HCT116 (cell line): ENCODE measurements around the gene ABHD11. TPM values are rescaled to one million over a fixed set of nuclear protein-coding genes. Genes with fewer than 3 reads are reported as not detected.

Experiments
- ATAC-seq: fragments of 200-7000 bp; cut with Tn5 transposase; 2 replicates; pipeline ENCODE4 v1.9.1; 2020; ENCODE audit warnings: mild to moderate bottlenecking, moderate library complexity
- BruUV-seq: library from RNA; stranded (reverse); fragments of 400-500 nt; replicated peaks from 2 replicates; lab custom pipeline; 2021; lab: Mats Ljungman, UMichigan
- CTCF ChIA-PET: fragments of 300-600 bp; sonication (Branson Sonifier 250); formaldehyde crosslinking; loops from one replicate; lab custom pipeline; 2021; ENCODE audit warnings: antibody characterized with exemption; lab: Charles Lee
- POLR2A ChIA-PET: fragments of 300-600, 350-600 bp; sonication (Branson Sonifier 250); formaldehyde crosslinking; loops from one replicate; lab custom pipeline; 2021; ENCODE audit warnings: antibody characterized with exemption; lab: Charles Lee
- RAD21 ChIA-PET, 2 experiments: fragments of 300-600 bp; sonication (Branson Sonifier 250); formaldehyde crosslinking; loops; one replicate each; lab custom pipeline; 2023; ENCODE audit warnings: low total read pairs in 2 of 2; ENCODE audit not compliant: uncharacterized antibody in 2 of 2, unreplicated experiment in 2 of 2, low non-redundant PET in 1 of 2; lab: Charles Lee
- DNase-seq: peaks from one replicate; pipeline ENCODE4 v3.0.0-alpha.2; 2010; ENCODE audit warnings: low read depth, low spot score
- H2AFZ ChIP-seq: fragments of 200-600 bp; shearing (Covaris generic), sonication (generic); 2 replicates; pipeline ENCODE4 v1.6.1; 2017; ENCODE audit warnings: low read depth, mixed run types, mixed read lengths, antibody characterized with exemption, low read length; ENCODE audit not compliant: poor library complexity, severe bottlenecking
- H3K27ac ChIP-seq: 2 replicates; pipeline ENCODE4 v1.5.1; 2012; ENCODE audit warnings: low read depth, low read length
- H3K27me3 ChIP-seq: fragments of 200-600 bp; sonication (generic); 2 replicates; pipeline ENCODE4 v1.6.1; 2016; ENCODE audit warnings: mixed run types, low read length, mixed read lengths; ENCODE audit not compliant: insufficient read depth
- H3K36me3 ChIP-seq, 2 experiments: fragments of 200-500 bp in 1 of 2; fragments of 200-600 bp in 1 of 2; sonication (Bioruptor generic) in 1 of 2; sonication (generic) in 1 of 2; 2 replicates each; pipeline versions ENCODE4 v1.5.1 to v1.6.1; 2014 to 2016; ENCODE audit warnings: low read length in 2 of 2, inconsistent platforms in 1 of 2, mixed read lengths in 1 of 2, mixed run types in 1 of 2; ENCODE audit not compliant: insufficient read depth in 2 of 2, control insufficient read depth in 1 of 2
- H3K4me1 ChIP-seq, 2 experiments: fragments of 200-600 bp in 1 of 2; sonication (generic) in 1 of 2; 2 replicates each; pipeline versions ENCODE4 v1.5.1 to v1.6.1; 2012 to 2017; ENCODE audit warnings: low read length in 2 of 2, inconsistent platforms in 1 of 2, mild to moderate bottlenecking in 1 of 2, mixed read lengths in 1 of 2, mixed run types in 1 of 2, moderate library complexity in 1 of 2; ENCODE audit not compliant: insufficient read depth in 2 of 2, control insufficient read depth in 1 of 2
- H3K4me2 ChIP-seq: fragments of 200-600 bp; sonication (generic); 2 replicates; pipeline ENCODE4 v1.6.1; 2017; ENCODE audit warnings: mixed run types, low read length, mixed read lengths
- H3K4me3 ChIP-seq, 2 experiments: fragments of 200-600 bp in 1 of 2; sonication (generic) in 1 of 2; replicated peaks in 1 of 2; 2 replicates each; pipeline ENCODE4 v1.5.1; 2011 to 2016; ENCODE audit warnings: low read length in 2 of 2, control low read depth in 1 of 2, low read depth in 1 of 2, mild to moderate bottlenecking in 1 of 2, mixed read lengths in 1 of 2, mixed run types in 1 of 2
- H3K79me2 ChIP-seq: fragments of 200-600 bp; sonication (generic); 2 replicates; pipeline ENCODE4 v1.6.1; 2017; ENCODE audit warnings: mild to moderate bottlenecking, mixed run types, low read length, moderate library complexity, mixed read lengths; ENCODE audit not compliant: insufficient read depth
- H3K9ac ChIP-seq: fragments of 200-600 bp; sonication (generic); 2 replicates; pipeline ENCODE4 v1.6.1; 2016; ENCODE audit warnings: low read length, mixed read lengths
- H3K9me2 ChIP-seq: fragments of 200-600 bp; sonication (generic), shearing (Covaris generic); 2 replicates; pipeline ENCODE4 v1.6.1; 2017; ENCODE audit warnings: mixed run types, mild to moderate bottlenecking, moderate library complexity; ENCODE audit not compliant: insufficient read depth
- H3K9me3 ChIP-seq, 2 experiments: fragments of 200-500 bp in 1 of 2; fragments of 200-600 bp in 1 of 2; sonication (Bioruptor generic) in 1 of 2; sonication (generic) in 1 of 2; 2 replicates each; pipeline ENCODE4 v1.6.1; 2014 to 2017; ENCODE audit warnings: low read length in 2 of 2, mixed read lengths in 2 of 2, inconsistent platforms in 1 of 2, low read depth in 1 of 2, mild to moderate bottlenecking in 1 of 2, mixed run types in 1 of 2, moderate library complexity in 1 of 2; ENCODE audit not compliant: control insufficient read depth in 1 of 2, insufficient read depth in 1 of 2
- H4K20me1 ChIP-seq: fragments of 200-600 bp; sonication (generic), shearing (Covaris generic); 2 replicates; pipeline ENCODE4 v1.6.1; 2017; ENCODE audit warnings: mixed run types, mild to moderate bottlenecking, moderate library complexity; ENCODE audit not compliant: insufficient read depth
- CBX3 ChIP-seq: IDR thresholded peaks from 2 replicates; pipeline ENCODE4 v1.6.1; 2012; ENCODE audit warnings: low read depth
- CEBPB ChIP-seq: IDR thresholded peaks from 2 replicates; pipeline ENCODE4 v1.6.1; 2012; ENCODE audit warnings: low read depth
- EGR1 ChIP-seq: IDR thresholded peaks from 2 replicates; pipeline ENCODE4 v1.6.1; 2012; ENCODE audit warnings: low read depth
- ELF1 ChIP-seq: IDR thresholded peaks from 2 replicates; pipeline ENCODE4 v1.6.1; 2012; ENCODE audit warnings: low read depth, borderline replicate concordance
- EZH2 ChIP-seq: fragments of 200-600 bp; sonication (generic); IDR thresholded peaks from 2 replicates; pipeline ENCODE4 v1.6.1; 2017; ENCODE audit warnings: antibody characterized with exemption, mixed run types
- EZH2phosphoT487 ChIP-seq: fragments of 200-600 bp; IDR thresholded peaks from 2 replicates; pipeline ENCODE4 v1.6.1; 2018; ENCODE audit warnings: antibody characterized with exemption, borderline replicate concordance
- FOSL1 ChIP-seq: IDR thresholded peaks from 2 replicates; pipeline ENCODE4 v1.6.1; 2012; ENCODE audit warnings: low read depth
- JUND ChIP-seq: IDR thresholded peaks from 2 replicates; pipeline ENCODE4 v1.6.1; 2012
- POLR2AphosphoS5 ChIP-seq: IDR thresholded peaks from 2 replicates; pipeline ENCODE4 v1.6.1; 2011; ENCODE audit warnings: mild to moderate bottlenecking, low read depth, low read length, moderate library complexity
- RAD21 ChIP-seq: IDR thresholded peaks from 2 replicates; pipeline ENCODE4 v1.6.1; 2012; ENCODE audit warnings: low read depth, mild to moderate bottlenecking
- SIN3A ChIP-seq: IDR thresholded peaks from 2 replicates; pipeline ENCODE4 v1.6.1; 2012; ENCODE audit warnings: low read depth
- SRF ChIP-seq: IDR thresholded peaks from 2 replicates; pipeline ENCODE4 v1.6.1; 2012; ENCODE audit warnings: low read depth
- TCF7L2 ChIP-seq: IDR thresholded peaks from 2 replicates; pipeline ENCODE4 v1.7.0; 2011; ENCODE audit warnings: borderline replicate concordance, inconsistent platforms; ENCODE audit not compliant: insufficient read depth, insufficient read length; ENCODE audit errors: extremely low read depth
- YY1 ChIP-seq: IDR thresholded peaks from 2 replicates; pipeline ENCODE4 v1.6.1; 2011; ENCODE audit warnings: low read length, low read depth, moderate library complexity, mild to moderate bottlenecking; ENCODE audit not compliant: insufficient replicate concordance; ENCODE audit errors: extremely low read depth
- ZFX ChIP-seq: fragments of 450-650 bp; IDR thresholded peaks from 2 replicates; pipeline ENCODE4 v1.6.1; 2017
- ZNF274 ChIP-seq: fragments of 200-500 bp; sonication (Bioruptor generic); IDR thresholded peaks from 2 replicates; pipeline ENCODE4 v1.6.1; 2014; ENCODE audit warnings: mild to moderate bottlenecking, low read depth, low read length, inconsistent platforms
- intact Hi-C: fragments of 100-400 bp; cut with micrococcal nuclease; formaldehyde crosslinking; loops from 2 replicates; pipeline ENCODE4 v1.10.0; 2022
- total RNA-seq: library from RNA; stranded (reverse); gene quantifications from one replicate; pipeline ENCODE4 v1.2.1, GENCODE V29; 2021; ENCODE audit not compliant: unreplicated experiment
- TF ChIP-seq, protein P1 (sequence below): IDR thresholded peaks from 2 replicates; pipeline ENCODE4 v1.6.1; 2012; ENCODE audit warnings: low read depth
- TF ChIP-seq, protein P2 (sequence below): IDR thresholded peaks from 2 replicates; pipeline ENCODE4 v1.6.1; 2011; ENCODE audit warnings: mild to moderate bottlenecking, low read length, moderate library complexity; ENCODE audit not compliant: insufficient replicate concordance; ENCODE audit errors: extremely low read depth
- TF ChIP-seq, protein P3 (sequence below): IDR thresholded peaks from 2 replicates; pipeline ENCODE4 v1.6.1; 2012

Gene ABHD11
- total RNA-seq, 1 experiment from 2014 or later, result 69.8 TPM

DNA sequence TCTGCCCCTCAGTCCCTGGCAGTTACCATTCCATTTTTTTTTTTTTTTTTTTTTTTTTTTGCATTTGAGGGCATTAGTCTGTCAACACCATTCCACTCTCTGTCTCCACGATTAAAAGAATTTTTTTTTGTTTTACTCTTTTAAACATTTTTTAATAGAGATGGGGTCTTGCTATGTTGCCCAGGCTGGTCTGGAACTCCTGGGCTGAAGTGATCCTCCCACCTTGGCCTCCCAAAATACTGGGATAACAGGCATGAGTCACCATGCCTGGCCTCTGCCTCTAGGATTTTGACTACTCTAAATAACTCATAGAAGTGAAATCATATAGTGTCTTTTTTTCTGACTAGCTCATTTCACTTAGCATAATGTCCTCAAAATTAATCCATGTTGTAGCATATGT is 48.0 kb upstream of the ABHD11 start:
- intact Hi-C loops, result no loop called here
- ATAC-seq, result no peak
- H2AFZ ChIP-seq, result no peak overlapping the region
- no peaks in the 10 kb centered on the region for H3K79me2 ChIP-seq
- BruUV-seq, result no TSS peak
- H3K27me3 ChIP-seq, result no peaks in the 10 kb centered on the region
- no peak for DNase-seq
- no peak overlapping the region for H3K27ac ChIP-seq
- H3K4me1 ChIP-seq, result peaks cover 4 to 9% of the 10 kb centered on the region in 2 experiments; a peak in 3 of 4 replicates
- H3K9me2 ChIP-seq, result no peaks in the 10 kb centered on the region
- TF ChIP-seq POLR2AphosphoS5 (no peak), FOSL1 (no peak), EZH2 (no peak), CBX3 (no peak), TCF7L2 (no peak), CEBPB (no peak), ZFX (no peak), JUND (no peak), SRF (no peak), EGR1 (no peak), ZNF274 (no peak), SIN3A (no peak), YY1 (no peak), EZH2phosphoT487 (no peak), RAD21 (no peak), ELF1 (no peak)
- TF ChIP-seq, protein P1, sequence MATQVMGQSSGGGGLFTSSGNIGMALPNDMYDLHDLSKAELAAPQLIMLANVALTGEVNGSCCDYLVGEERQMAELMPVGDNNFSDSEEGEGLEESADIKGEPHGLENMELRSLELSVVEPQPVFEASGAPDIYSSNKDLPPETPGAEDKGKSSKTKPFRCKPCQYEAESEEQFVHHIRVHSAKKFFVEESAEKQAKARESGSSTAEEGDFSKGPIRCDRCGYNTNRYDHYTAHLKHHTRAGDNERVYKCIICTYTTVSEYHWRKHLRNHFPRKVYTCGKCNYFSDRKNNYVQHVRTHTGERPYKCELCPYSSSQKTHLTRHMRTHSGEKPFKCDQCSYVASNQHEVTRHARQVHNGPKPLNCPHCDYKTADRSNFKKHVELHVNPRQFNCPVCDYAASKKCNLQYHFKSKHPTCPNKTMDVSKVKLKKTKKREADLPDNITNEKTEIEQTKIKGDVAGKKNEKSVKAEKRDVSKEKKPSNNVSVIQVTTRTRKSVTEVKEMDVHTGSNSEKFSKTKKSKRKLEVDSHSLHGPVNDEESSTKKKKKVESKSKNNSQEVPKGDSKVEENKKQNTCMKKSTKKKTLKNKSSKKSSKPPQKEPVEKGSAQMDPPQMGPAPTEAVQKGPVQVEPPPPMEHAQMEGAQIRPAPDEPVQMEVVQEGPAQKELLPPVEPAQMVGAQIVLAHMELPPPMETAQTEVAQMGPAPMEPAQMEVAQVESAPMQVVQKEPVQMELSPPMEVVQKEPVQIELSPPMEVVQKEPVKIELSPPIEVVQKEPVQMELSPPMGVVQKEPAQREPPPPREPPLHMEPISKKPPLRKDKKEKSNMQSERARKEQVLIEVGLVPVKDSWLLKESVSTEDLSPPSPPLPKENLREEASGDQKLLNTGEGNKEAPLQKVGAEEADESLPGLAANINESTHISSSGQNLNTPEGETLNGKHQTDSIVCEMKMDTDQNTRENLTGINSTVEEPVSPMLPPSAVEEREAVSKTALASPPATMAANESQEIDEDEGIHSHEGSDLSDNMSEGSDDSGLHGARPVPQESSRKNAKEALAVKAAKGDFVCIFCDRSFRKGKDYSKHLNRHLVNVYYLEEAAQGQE, result no peak
- TF ChIP-seq, protein P2, sequence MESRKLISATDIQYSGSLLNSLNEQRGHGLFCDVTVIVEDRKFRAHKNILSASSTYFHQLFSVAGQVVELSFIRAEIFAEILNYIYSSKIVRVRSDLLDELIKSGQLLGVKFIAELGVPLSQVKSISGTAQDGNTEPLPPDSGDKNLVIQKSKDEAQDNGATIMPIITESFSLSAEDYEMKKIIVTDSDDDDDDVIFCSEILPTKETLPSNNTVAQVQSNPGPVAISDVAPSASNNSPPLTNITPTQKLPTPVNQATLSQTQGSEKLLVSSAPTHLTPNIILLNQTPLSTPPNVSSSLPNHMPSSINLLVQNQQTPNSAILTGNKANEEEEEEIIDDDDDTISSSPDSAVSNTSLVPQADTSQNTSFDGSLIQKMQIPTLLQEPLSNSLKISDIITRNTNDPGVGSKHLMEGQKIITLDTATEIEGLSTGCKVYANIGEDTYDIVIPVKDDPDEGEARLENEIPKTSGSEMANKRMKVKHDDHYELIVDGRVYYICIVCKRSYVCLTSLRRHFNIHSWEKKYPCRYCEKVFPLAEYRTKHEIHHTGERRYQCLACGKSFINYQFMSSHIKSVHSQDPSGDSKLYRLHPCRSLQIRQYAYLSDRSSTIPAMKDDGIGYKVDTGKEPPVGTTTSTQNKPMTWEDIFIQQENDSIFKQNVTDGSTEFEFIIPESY, result no peak
- TF ChIP-seq, protein P3, sequence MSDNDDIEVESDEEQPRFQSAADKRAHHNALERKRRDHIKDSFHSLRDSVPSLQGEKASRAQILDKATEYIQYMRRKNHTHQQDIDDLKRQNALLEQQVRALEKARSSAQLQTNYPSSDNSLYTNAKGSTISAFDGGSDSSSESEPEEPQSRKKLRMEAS, result no peak
- TF ChIP-seq, all 23 proteins: peak for 0
- H3K36me3 ChIP-seq, result no peaks in the 10 kb centered on the region
- POLR2A ChIA-PET, result interaction anchor here (1.3 to 2.0 kb wide), 2 partner anchors 16 to 23 kb away, joined by 3 to 5 read pairs; partner anchors contain the start of gene CLDN3
- no peaks in the 10 kb centered on the region for H4K20me1 ChIP-seq
- no peak overlapping the region for H3K4me3 ChIP-seq
- no peaks in the 10 kb centered on the region for H3K9me3 ChIP-seq
- H3K4me2 ChIP-seq, result no peak overlapping the region
- no peak overlapping the region for H3K9ac ChIP-seq
- RAD21 ChIA-PET, result no interaction called here
- CTCF ChIA-PET, result no interaction called here
